HCT116 (cell line): ENCODE measurements around the gene NXPE2. TPM values are rescaled to one million over a fixed set of nuclear protein-coding genes. Genes with fewer than 3 reads are reported as not detected.

ENCODE experiments used
- ATAC-seq: fragments of 200-7000 bp; cut with Tn5 transposase; 2 replicates; pipeline ENCODE4 v1.9.1; 2020; ENCODE audit warnings: mild to moderate bottlenecking, moderate library complexity
- BruUV-seq: library from RNA; stranded (reverse); fragments of 400-500 nt; replicated peaks from 2 replicates; lab custom pipeline; 2021; lab: Mats Ljungman, UMichigan
- CTCF ChIA-PET: fragments of 300-600 bp; sonication (Branson Sonifier 250); formaldehyde crosslinking; loops from one replicate; lab custom pipeline; 2021; ENCODE audit warnings: antibody characterized with exemption; lab: Charles Lee
- POLR2A ChIA-PET: fragments of 300-600, 350-600 bp; sonication (Branson Sonifier 250); formaldehyde crosslinking; loops from one replicate; lab custom pipeline; 2021; ENCODE audit warnings: antibody characterized with exemption; lab: Charles Lee
- RAD21 ChIA-PET, 2 experiments: fragments of 300-600 bp; sonication (Branson Sonifier 250); formaldehyde crosslinking; loops; one replicate each; lab custom pipeline; 2023; ENCODE audit warnings: low total read pairs in 2 of 2; ENCODE audit not compliant: uncharacterized antibody in 2 of 2, unreplicated experiment in 2 of 2, low non-redundant PET in 1 of 2; lab: Charles Lee
- DNase-seq: peaks from one replicate; pipeline ENCODE4 v3.0.0-alpha.2; 2010; ENCODE audit warnings: low read depth, low spot score
- H2AFZ ChIP-seq: fragments of 200-600 bp; shearing (Covaris generic), sonication (generic); 2 replicates; pipeline ENCODE4 v1.6.1; 2017; ENCODE audit warnings: low read depth, mixed run types, mixed read lengths, antibody characterized with exemption, low read length; ENCODE audit not compliant: poor library complexity, severe bottlenecking
- H3K27ac ChIP-seq: 2 replicates; pipeline ENCODE4 v1.5.1; 2012; ENCODE audit warnings: low read depth, low read length
- H3K27me3 ChIP-seq: fragments of 200-600 bp; sonication (generic); 2 replicates; pipeline ENCODE4 v1.6.1; 2016; ENCODE audit warnings: mixed run types, low read length, mixed read lengths; ENCODE audit not compliant: insufficient read depth
- H3K36me3 ChIP-seq, 2 experiments: fragments of 200-500 bp in 1 of 2; fragments of 200-600 bp in 1 of 2; sonication (Bioruptor generic) in 1 of 2; sonication (generic) in 1 of 2; 2 replicates each; pipeline versions ENCODE4 v1.5.1 to v1.6.1; 2014 to 2016; ENCODE audit warnings: low read length in 2 of 2, inconsistent platforms in 1 of 2, mixed read lengths in 1 of 2, mixed run types in 1 of 2; ENCODE audit not compliant: insufficient read depth in 2 of 2, control insufficient read depth in 1 of 2
- H3K4me1 ChIP-seq, 2 experiments: fragments of 200-600 bp in 1 of 2; sonication (generic) in 1 of 2; 2 replicates each; pipeline versions ENCODE4 v1.5.1 to v1.6.1; 2012 to 2017; ENCODE audit warnings: low read length in 2 of 2, inconsistent platforms in 1 of 2, mild to moderate bottlenecking in 1 of 2, mixed read lengths in 1 of 2, mixed run types in 1 of 2, moderate library complexity in 1 of 2; ENCODE audit not compliant: insufficient read depth in 2 of 2, control insufficient read depth in 1 of 2
- H3K4me2 ChIP-seq: fragments of 200-600 bp; sonication (generic); 2 replicates; pipeline ENCODE4 v1.6.1; 2017; ENCODE audit warnings: mixed run types, low read length, mixed read lengths
- H3K4me3 ChIP-seq, 2 experiments: fragments of 200-600 bp in 1 of 2; sonication (generic) in 1 of 2; replicated peaks in 1 of 2; 2 replicates each; pipeline ENCODE4 v1.5.1; 2011 to 2016; ENCODE audit warnings: low read length in 2 of 2, control low read depth in 1 of 2, low read depth in 1 of 2, mild to moderate bottlenecking in 1 of 2, mixed read lengths in 1 of 2, mixed run types in 1 of 2
- H3K79me2 ChIP-seq: fragments of 200-600 bp; sonication (generic); 2 replicates; pipeline ENCODE4 v1.6.1; 2017; ENCODE audit warnings: mild to moderate bottlenecking, mixed run types, low read length, moderate library complexity, mixed read lengths; ENCODE audit not compliant: insufficient read depth
- H3K9ac ChIP-seq: fragments of 200-600 bp; sonication (generic); 2 replicates; pipeline ENCODE4 v1.6.1; 2016; ENCODE audit warnings: low read length, mixed read lengths
- H3K9me2 ChIP-seq: fragments of 200-600 bp; sonication (generic), shearing (Covaris generic); 2 replicates; pipeline ENCODE4 v1.6.1; 2017; ENCODE audit warnings: mixed run types, mild to moderate bottlenecking, moderate library complexity; ENCODE audit not compliant: insufficient read depth
- H3K9me3 ChIP-seq, 2 experiments: fragments of 200-500 bp in 1 of 2; fragments of 200-600 bp in 1 of 2; sonication (Bioruptor generic) in 1 of 2; sonication (generic) in 1 of 2; 2 replicates each; pipeline ENCODE4 v1.6.1; 2014 to 2017; ENCODE audit warnings: low read length in 2 of 2, mixed read lengths in 2 of 2, inconsistent platforms in 1 of 2, low read depth in 1 of 2, mild to moderate bottlenecking in 1 of 2, mixed run types in 1 of 2, moderate library complexity in 1 of 2; ENCODE audit not compliant: control insufficient read depth in 1 of 2, insufficient read depth in 1 of 2
- H4K20me1 ChIP-seq: fragments of 200-600 bp; sonication (generic), shearing (Covaris generic); 2 replicates; pipeline ENCODE4 v1.6.1; 2017; ENCODE audit warnings: mixed run types, mild to moderate bottlenecking, moderate library complexity; ENCODE audit not compliant: insufficient read depth
- EGR1 ChIP-seq: IDR thresholded peaks from 2 replicates; pipeline ENCODE4 v1.6.1; 2012; ENCODE audit warnings: low read depth
- ELF1 ChIP-seq: IDR thresholded peaks from 2 replicates; pipeline ENCODE4 v1.6.1; 2012; ENCODE audit warnings: low read depth, borderline replicate concordance
- EZH2phosphoT487 ChIP-seq: fragments of 200-600 bp; IDR thresholded peaks from 2 replicates; pipeline ENCODE4 v1.6.1; 2018; ENCODE audit warnings: antibody characterized with exemption, borderline replicate concordance
- FOSL1 ChIP-seq: IDR thresholded peaks from 2 replicates; pipeline ENCODE4 v1.6.1; 2012; ENCODE audit warnings: low read depth
- POLR2A ChIP-seq: IDR thresholded peaks from 2 replicates; pipeline ENCODE4 v1.7.0; 2011; ENCODE audit warnings: borderline replicate concordance; ENCODE audit not compliant: insufficient read depth, insufficient read length; ENCODE audit errors: extremely low read depth
- POLR2AphosphoS5 ChIP-seq: IDR thresholded peaks from 2 replicates; pipeline ENCODE4 v1.6.1; 2011; ENCODE audit warnings: mild to moderate bottlenecking, low read depth, low read length, moderate library complexity
- RAD21 ChIP-seq: IDR thresholded peaks from 2 replicates; pipeline ENCODE4 v1.6.1; 2012; ENCODE audit warnings: low read depth, mild to moderate bottlenecking
- SP1 ChIP-seq: IDR thresholded peaks from 2 replicates; pipeline ENCODE4 v1.6.1; 2012; ENCODE audit warnings: low read depth
- SRF ChIP-seq: IDR thresholded peaks from 2 replicates; pipeline ENCODE4 v1.6.1; 2012; ENCODE audit warnings: low read depth
- TCF7L2 ChIP-seq: IDR thresholded peaks from 2 replicates; pipeline ENCODE4 v1.7.0; 2011; ENCODE audit warnings: borderline replicate concordance, inconsistent platforms; ENCODE audit not compliant: insufficient read depth, insufficient read length; ENCODE audit errors: extremely low read depth
- YY1 ChIP-seq: IDR thresholded peaks from 2 replicates; pipeline ENCODE4 v1.6.1; 2011; ENCODE audit warnings: low read length, low read depth, moderate library complexity, mild to moderate bottlenecking; ENCODE audit not compliant: insufficient replicate concordance; ENCODE audit errors: extremely low read depth
- ZBTB33 ChIP-seq: IDR thresholded peaks from 2 replicates; pipeline ENCODE4 v1.6.1; 2011; ENCODE audit warnings: mild to moderate bottlenecking, low read length, moderate library complexity; ENCODE audit not compliant: insufficient replicate concordance; ENCODE audit errors: extremely low read depth
- intact Hi-C: fragments of 100-400 bp; cut with micrococcal nuclease; formaldehyde crosslinking; loops from 2 replicates; pipeline ENCODE4 v1.10.0; 2022
- total RNA-seq: library from RNA; stranded (reverse); gene quantifications from one replicate; pipeline ENCODE4 v1.2.1, GENCODE V29; 2021; ENCODE audit not compliant: unreplicated experiment

Gene NXPE2
- total RNA-seq, 1 experiment from 2014 or later, result not detected

GRCh38 chr11:114684636-114685035, 6.3 kb downstream of the NXPE2 start:
- ATAC-seq (no peak), DNase-seq (no peak)
- H3K4me2 ChIP-seq, result no peak overlapping the region
- no peaks in the 10 kb centered on the region for H3K9me2 ChIP-seq
- H3K27me3 ChIP-seq, result no peaks in the 10 kb centered on the region
- no peak overlapping the region for H2AFZ ChIP-seq
- ChIA-PET RAD21 (no interaction called here), POLR2A (no interaction called here), CTCF (no interaction called here)
- H3K9ac ChIP-seq, result no peak overlapping the region
- H3K4me1 ChIP-seq, result no peaks in the 10 kb centered on the region
- no TSS peak for BruUV-seq
- no peak overlapping the region for H3K27ac ChIP-seq
- H4K20me1 ChIP-seq, result no peaks in the 10 kb centered on the region
- TF ChIP-seq ZBTB33, result no peak
- TF ChIP-seq POLR2AphosphoS5, result no peak
- TF ChIP-seq EGR1, result no peak
- TF ChIP-seq TCF7L2, result no peak
- TF ChIP-seq SRF, result no peak
- no peak for TF ChIP-seq RAD21
- no peak for TF ChIP-seq POLR2A
- no peaks in the 10 kb centered on the region for H3K79me2 ChIP-seq
- H3K9me3 ChIP-seq, result peaks cover 0 to 3% of the 10 kb centered on the region in 2 experiments; a peak in 2 of 4 replicates
- intact Hi-C loops, result no loop called here
- H3K4me3 ChIP-seq, result no peak overlapping the region
- H3K36me3 ChIP-seq, result no peaks in the 10 kb centered on the region

GRCh38 chr11:114685097-114685496, 6.8 kb downstream of the NXPE2 start:
- TF ChIP-seq ZBTB33 (no peak), FOSL1 (no peak), YY1 (no peak), SP1 (no peak), ELF1 (no peak), TCF7L2 (no peak), RAD21 (no peak), POLR2AphosphoS5 (no peak), EZH2phosphoT487 (no peak)
- TF ChIP-seq, all 23 proteins: peak for 0
- intact Hi-C loops, result no loop called here
- Histone ChIP-seq H3K9me2 (no peaks in the 10 kb centered on the region), H2AFZ (no peak overlapping the region), H3K36me3 (no peaks in the 10 kb centered on the region), H3K9me3 (peaks cover 0 to 2% of the 10 kb centered on the region in 2 experiments; a peak in 2 of 4 replicates), H3K9ac (no peak overlapping the region), H3K27ac (no peak overlapping the region), H3K4me2 (no peak overlapping the region), H3K27me3 (no peaks in the 10 kb centered on the region), H3K4me1 (no peaks in the 10 kb centered on the region), H4K20me1 (no peaks in the 10 kb centered on the region), H3K4me3 (no peak overlapping the region), H3K79me2 (no peaks in the 10 kb centered on the region)
- no peak for DNase-seq
- ChIA-PET POLR2A (no interaction called here), RAD21 (no interaction called here), CTCF (no interaction called here)
- ATAC-seq, result no peak
- no TSS peak for BruUV-seq
